Heart right ventricle (tissue), 16 donors: ENCODE measurements around the gene NCAM1. TPM values are rescaled to one million over a fixed set of nuclear protein-coding genes. Genes with fewer than 3 reads are reported as not detected.

Source experiments
- ATAC-seq, 8 donors: fragments of 200-7000 bp; cut with Tn5 transposase; one replicate each; pipeline ENCODE4 v1.9.1; 2020; ENCODE audit warnings: mild to moderate bottlenecking in 8 of 8, moderate library complexity in 8 of 8, moderate number of reproducible peaks in 1 of 8
- DNase-seq, 2 donors: peaks; one replicate each; pipeline ENCODE4 v3.0.0-alpha.2; 2020
- H3K27ac ChIP-seq, 10 donors: fragments of 200-600 bp; sonication (generic) in 2 of 10; one replicate each; pipeline versions ENCODE4 v1.5.0 to v1.8.0; 2020 to 2022; ENCODE audit warnings: mild to moderate bottlenecking in 3 of 10
- H3K27me3 ChIP-seq, 7 donors: fragments of 200-600 bp; one replicate each; pipeline ENCODE4 v1.8.0; 2021 to 2022; ENCODE audit warnings: mild to moderate bottlenecking in 2 of 7
- H3K36me3 ChIP-seq, 9 donors: fragments of 200-600 bp; sonication (generic) in 1 of 9; one replicate each; pipeline versions ENCODE4 v1.5.0 to v1.8.0; 2020 to 2022; ENCODE audit warnings: mild to moderate bottlenecking in 2 of 9
- H3K4me1 ChIP-seq, 9 donors: fragments of 200-600 bp; sonication (generic) in 1 of 9; one replicate each; pipeline versions ENCODE4 v1.5.0 to v1.8.0; 2020 to 2022; ENCODE audit warnings: mild to moderate bottlenecking in 4 of 9
- H3K4me3 ChIP-seq, 10 donors: fragments of 200-600 bp; sonication (generic) in 2 of 10; one replicate each; pipeline versions ENCODE4 v1.5.0 to v1.8.0; 2020 to 2022; ENCODE audit warnings: mild to moderate bottlenecking in 7 of 10, moderate library complexity in 2 of 10
- H3K9me3 ChIP-seq, 11 donors: fragments of 200-600 bp in 10 of 11; sonication (generic) in 2 of 11; one replicate each; pipeline versions ENCODE4 v1.5.0 to v1.8.0; 2013 to 2022; ENCODE audit warnings: mild to moderate bottlenecking in 2 of 11, control low read depth in 1 of 11, moderate library complexity in 1 of 11
- WGBS, 2 donors: extraction: QIAGEN DNeasy Blood & Tissue Kit; methylation state at CpG; one replicate each; pipeline ENCODE4 v1.1.7; 2013; ENCODE audit warnings: inconsistent platforms in 1 of 2; 5-methylcytosine and 5-hydroxymethylcytosine counted together
- intact Hi-C, 10 donors: fragments of 100-400 bp; cut with DNase I; formaldehyde crosslinking; loops; one replicate each; pipeline versions ENCODE4 v1.11.1 to v1.14.2; 2022
- polyA plus RNA-seq, 2 donors: library from polyadenylated mRNA; stranded (reverse); fragments of 200-250 nt; gene quantifications; one replicate each; pipeline ENCODE4 v1.2.3, GENCODE V29; 2013
- total RNA-seq, 10 donors: library from RNA; stranded (reverse); fragmentation: NEBNext Ultra II Directional in 3 of 10; extraction: Animal tissue kit (Norgen Biotek cat#: 25700) in 3 of 10; gene quantifications; one replicate each; pipeline versions ENCODE4 v1.2.1 to v1.2.4, GENCODE V29; 2021 to 2023
- TF ChIP-seq, protein P1 (sequence below), 9 donors: fragments of 200-600 bp; sonication (generic) in 2 of 9; IDR thresholded peaks; one replicate each; pipeline versions ENCODE4 v1.5.0 to v1.8.0; 2021 to 2022; ENCODE audit warnings: antibody characterized with exemption in 9 of 9, mild to moderate bottlenecking in 5 of 9, moderate library complexity in 1 of 9
- donor health status: Arrhythmogenic right ventricular cardiomyopathy.
- donor health status: ischemic (EF 13 %, LVEDD 7.1; RV severe dilation, severe dysfunction).
- donor health status: healthy with polysubstance abuse.
- donor health status: DM: no; HTN: yes; CAD: no.
- donor health status: DM: no; HTN: no; CAD: no.
- donor health status: ischemic (EF 25% LVEDD 6.9; RV normal size, moderate dysfunction).
- donor health status: ischemic (EF 25% LVEDD 5.7; RV mildly dilated, moderate dysfunction).
- donor health status: healthy.
- donor health status: DM: yes; HTN: yes; CAD: no.
- donor health status: Ischemic cardiomyopathy.
- donor health status: ischemic (EF 35%, LVEDD 5.7; RV mildly dilated, moderate dysfunction).
- donor health status: nonischemic (EF 11% LVEDD 7.7; RV severe dilation, severe dysfunction).
- donor health status: DM: yes; HTN: yes; CAD: no.
- donor health status: PGD.
- donor health status: ischemic (EF 29% LVEDD 5.4; RV normal size, mild dysfunction).
- donor health status: nonischemic (EF 23%, LVEDD 6.1; RV moderate dilation, normal function).

The NCAM1 gene
- total and polyA plus RNA-seq, 12 donors = 76.8 to 454 (median 328) TPM

DNA sequence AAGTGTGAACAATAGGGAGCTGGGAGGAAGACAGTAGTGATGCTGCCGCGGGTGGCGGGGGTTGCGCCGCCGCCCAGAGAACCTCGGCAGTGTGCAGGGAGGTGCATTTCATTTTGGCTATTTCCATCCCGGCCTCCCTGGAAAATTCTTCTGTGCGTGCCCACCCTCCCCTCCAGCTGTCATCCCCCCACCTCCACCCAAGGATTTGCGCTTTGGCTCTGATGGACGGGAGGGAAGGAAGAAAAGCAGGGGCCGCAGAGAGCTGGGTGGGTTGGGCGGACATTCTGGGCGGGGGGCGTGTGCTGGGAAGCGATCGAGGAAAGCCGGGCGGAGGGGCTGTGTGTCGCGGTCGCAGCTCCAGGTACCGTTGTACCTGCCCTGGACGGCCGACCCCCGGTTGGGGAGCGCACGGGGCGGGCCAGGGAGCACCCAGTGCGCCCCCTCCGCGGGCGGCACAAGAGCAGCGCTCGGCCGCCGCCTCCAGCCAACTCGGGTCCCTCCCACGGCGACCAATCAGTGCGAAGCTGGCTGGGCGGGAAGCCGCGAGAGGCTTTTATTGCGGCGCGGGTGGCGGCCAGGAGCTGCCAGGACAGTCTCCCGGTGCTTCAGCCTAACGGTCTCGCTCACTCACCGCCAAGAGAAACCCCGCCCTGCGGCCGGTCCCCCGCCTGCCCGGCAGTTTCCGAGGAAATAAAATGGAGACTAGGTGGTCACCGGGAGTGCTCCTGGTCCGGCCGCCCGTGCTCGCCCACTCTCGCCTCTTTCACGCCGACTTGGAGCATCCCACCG is 1.6 kb downstream of the NCAM1 start:
- peaks cover 0 to 47% (median 16%) of the 10 kb centered on the region in 9 donors for H3K4me1 ChIP-seq
- H3K9me3 ChIP-seq = no peaks in the 10 kb centered on the region
- TF ChIP-seq, protein P1, sequence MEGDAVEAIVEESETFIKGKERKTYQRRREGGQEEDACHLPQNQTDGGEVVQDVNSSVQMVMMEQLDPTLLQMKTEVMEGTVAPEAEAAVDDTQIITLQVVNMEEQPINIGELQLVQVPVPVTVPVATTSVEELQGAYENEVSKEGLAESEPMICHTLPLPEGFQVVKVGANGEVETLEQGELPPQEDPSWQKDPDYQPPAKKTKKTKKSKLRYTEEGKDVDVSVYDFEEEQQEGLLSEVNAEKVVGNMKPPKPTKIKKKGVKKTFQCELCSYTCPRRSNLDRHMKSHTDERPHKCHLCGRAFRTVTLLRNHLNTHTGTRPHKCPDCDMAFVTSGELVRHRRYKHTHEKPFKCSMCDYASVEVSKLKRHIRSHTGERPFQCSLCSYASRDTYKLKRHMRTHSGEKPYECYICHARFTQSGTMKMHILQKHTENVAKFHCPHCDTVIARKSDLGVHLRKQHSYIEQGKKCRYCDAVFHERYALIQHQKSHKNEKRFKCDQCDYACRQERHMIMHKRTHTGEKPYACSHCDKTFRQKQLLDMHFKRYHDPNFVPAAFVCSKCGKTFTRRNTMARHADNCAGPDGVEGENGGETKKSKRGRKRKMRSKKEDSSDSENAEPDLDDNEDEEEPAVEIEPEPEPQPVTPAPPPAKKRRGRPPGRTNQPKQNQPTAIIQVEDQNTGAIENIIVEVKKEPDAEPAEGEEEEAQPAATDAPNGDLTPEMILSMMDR (IDR thresholded peaks at IDR 0.05) = no peak
- WGBS, 2 donors = 1% methylated on average over 67 of the region's 67 CpGs
- peak overlapping the region; percentile 29 to 78 (median 64) for H3K4me3 ChIP-seq
- ATAC-seq = peak; percentile 78 to 87 (median 83)
- DNase-seq = peak; percentile 67 to 71
- peak overlapping the region; percentile 27 to 88 (median 80) for H3K27ac ChIP-seq
- H3K27me3 ChIP-seq = peaks cover 0 to 92% (median 40%) of the 10 kb centered on the region in 7 donors
- intact Hi-C loops = loop anchor here in 6 of 10 donors (2.0 to 10.0 kb wide), 12 partner anchors 125 to 380 kb away; no protein-coding TSS in a partner anchor
- no peaks in the 10 kb centered on the region for H3K36me3 ChIP-seq

GRCh38 chr11:112963368-112963955 is 2.2 kb downstream of the NCAM1 start:
- no peaks in the 10 kb centered on the region for H3K9me3 ChIP-seq
- intact Hi-C loops = loop anchor here in 6 of 10 donors (2.0 to 10.0 kb wide), 12 partner anchors 126 to 381 kb away; no protein-coding TSS in a partner anchor
- WGBS, 2 donors = 2 to 4% methylated on average over 48 of the region's 48 CpGs
- H3K4me3 ChIP-seq = peak overlapping the region; percentile 29 to 78 (median 64)
- DNase-seq (no peak), ATAC-seq (peak in 7 of 8 donors; percentile 23 to 61 (median 29))
- TF ChIP-seq, protein P1 (IDR thresholded peaks at IDR 0.05) = no peak
- H3K36me3 ChIP-seq = no peaks in the 10 kb centered on the region
- H3K27me3 ChIP-seq = peaks cover 0 to 90% (median 35%) of the 10 kb centered on the region in 7 donors
- H3K27ac ChIP-seq = peak overlapping the region; percentile 27 to 88 (median 80)
- H3K4me1 ChIP-seq = peaks cover 0 to 47% (median 19%) of the 10 kb centered on the region in 9 donors

DNA sequence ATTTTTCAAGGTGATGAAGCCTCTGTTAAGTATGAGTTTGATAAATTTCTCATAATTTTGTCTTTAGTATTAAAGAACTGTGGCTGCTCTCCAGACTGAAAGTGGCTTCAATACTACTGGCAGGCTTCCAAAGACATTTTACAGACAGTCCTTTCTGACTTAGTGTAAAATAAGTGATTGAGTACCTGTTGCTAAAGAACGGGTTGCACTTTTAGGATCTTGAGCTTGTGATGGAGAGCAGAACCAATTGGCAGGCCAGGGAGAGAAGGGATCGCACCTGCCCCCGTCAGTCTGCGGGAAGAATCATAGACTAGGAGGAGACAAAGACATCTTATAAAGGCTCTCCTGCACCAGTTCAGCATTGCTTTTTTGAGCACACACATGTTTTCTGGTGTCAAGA is 4.4 kb downstream of the NCAM1 start:
- H3K4me1 ChIP-seq = peaks cover 0 to 61% (median 29%) of the 10 kb centered on the region in 9 donors
- H3K27me3 ChIP-seq = peaks cover 0 to 84% (median 27%) of the 10 kb centered on the region in 7 donors
- TF ChIP-seq, protein P1 (IDR thresholded peaks at IDR 0.05) = no peak
- WGBS, 2 donors = 32 to 52% methylated on average over 4 of the region's 4 CpGs
- DNase-seq (no peak), ATAC-seq (no peak)
- H3K9me3 ChIP-seq = no peaks in the 10 kb centered on the region
- peak overlapping the region in 3 of 10 donors; percentile 41 to 61 (median 42) for H3K27ac ChIP-seq
- no peaks in the 10 kb centered on the region for H3K36me3 ChIP-seq
- intact Hi-C loops = loop anchor here in 3 of 10 donors (10.0 kb wide), 3 partner anchors 309 to 381 kb away; no protein-coding TSS in a partner anchor
- H3K4me3 ChIP-seq = no peak overlapping the region

DNA sequence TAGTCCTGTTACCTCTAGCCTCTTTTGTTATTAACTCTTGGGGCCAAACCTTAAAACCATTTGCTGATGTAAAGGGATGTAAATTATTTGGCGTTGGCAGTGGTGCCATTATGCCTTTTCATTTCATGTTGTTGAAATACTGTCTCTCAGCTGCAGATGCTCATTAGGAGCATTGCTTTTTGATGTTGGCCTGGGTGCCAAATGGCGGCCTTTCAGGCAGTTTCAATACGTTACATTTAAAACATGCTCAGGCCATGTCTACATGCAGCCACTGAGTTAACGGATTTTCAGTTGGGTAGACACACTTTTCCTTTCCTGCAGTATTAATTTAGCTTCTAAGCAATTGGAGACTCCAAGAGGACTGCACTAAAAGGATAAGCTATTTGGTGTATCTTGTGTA is 5.3 kb downstream of the NCAM1 start:
- Histone ChIP-seq H3K9me3 (no peaks in the 10 kb centered on the region), H3K4me1 (peaks cover 0 to 54% (median 25%) of the 10 kb centered on the region in 9 donors), H3K36me3 (no peaks in the 10 kb centered on the region), H3K27me3 (peaks cover 0 to 77% (median 27%) of the 10 kb centered on the region in 7 donors), H3K4me3 (no peak overlapping the region), H3K27ac (peak overlapping the region in 3 of 10 donors; percentile 41 to 61 (median 42))
- ATAC-seq (no peak), DNase-seq (no peak)
- intact Hi-C loops = loop anchor here in 3 of 10 donors (10.0 kb wide), 3 partner anchors 308 to 382 kb away; no protein-coding TSS in a partner anchor
- TF ChIP-seq, protein P1 (IDR thresholded peaks at IDR 0.05) = no peak
- WGBS, 2 donors = 74 to 81% methylated on average over 4 of the region's 4 CpGs
